OCI-LY3 (cell line): ENCODE data around the gene SLC25A33.

ENCODE experiments used
- CTCF ChIP-seq: fragments of 200-600, 300-600 bp; sonication (generic); IDR thresholded peaks from 2 replicates; pipeline ENCODE4 v1.5.1; 2014; ENCODE audit warnings: antibody characterized with exemption, low read length, low read depth
- EZH2phosphoT487 ChIP-seq: fragments of 200-600 bp; shearing (Covaris generic); IDR thresholded peaks from 2 replicates; pipeline ENCODE4 v1.6.1; 2018; ENCODE audit warnings: antibody characterized with exemption, mixed run types, low read depth

GRCh38 chr1:9555942-9556341 lies 16.7 kb downstream of the SLC25A33 start:
- TF ChIP-seq CTCF (no peak), EZH2phosphoT487 (no peak)
